GM12892 (cell line): Measurements from ENCODE around the gene ACADL.
"Not testable (repeated sequence)": the region's sequence is repeated elsewhere in the genome, so short reads cannot be mapped to it uniquely, and the experiment has no call there.

ENCODE experiments used
- POLR2A ChIP-seq: IDR thresholded peaks from 2 replicates; pipeline ENCODE4 v1.6.1; 2011; ENCODE audit warnings: low read depth, low read length, control low read depth
- POLR2AphosphoS5 ChIP-seq: IDR thresholded peaks from 2 replicates; pipeline ENCODE4 v1.6.1; 2011; ENCODE audit warnings: low read depth, low read length, control low read depth

- TF ChIP-seq POLR2A, POLR2AphosphoS5: not testable (repeated sequence)
These were observed 43.6 kb downstream of the ACADL start for GRCh38 chr2:210181606-210182088.
